ENCODE results near the gene ELF2. TPM values are rescaled to one million over a fixed set of nuclear protein-coding genes. Genes with fewer than 3 reads are reported as not detected.

ELF2 gene
- total RNA-seq, result 100 to 1,000 TPM in 1 of 3 donors, 10 to 100 TPM in 2; 59.4 to 106 (median 67.2) TPM

- Histone ChIP-seq H3K4me3 (peak within 1 kb of the TSS; percentile 99 to 100 (median 99)), H3K27ac (peak within 1 kb of the TSS; percentile 99 to 100), H3K27me3 (no peaks in the 10 kb centered on the region), H3K9me3 (no peaks in the 10 kb centered on the region), H3K36me3 (no peaks in the 10 kb centered on the region), H3K4me1 (no peaks in the 10 kb centered on the region)
- DNase-seq (ENCODE audit: low spot score in 2 of 2), result peak; percentile 91 to 93
- intact Hi-C loops (cut with DNase I; ENCODE audit: low total_unique reads), result no loop called here
- peak; percentile 18 for TF ChIP-seq POLR2A (IDR thresholded peaks at IDR 0.05)
- TF ChIP-seq POLR2AphosphoS5 (IDR thresholded peaks at IDR 0.05), result peak in 2 of 3 donors; percentile 9 to 42
- TF ChIP-seq, protein P1, sequence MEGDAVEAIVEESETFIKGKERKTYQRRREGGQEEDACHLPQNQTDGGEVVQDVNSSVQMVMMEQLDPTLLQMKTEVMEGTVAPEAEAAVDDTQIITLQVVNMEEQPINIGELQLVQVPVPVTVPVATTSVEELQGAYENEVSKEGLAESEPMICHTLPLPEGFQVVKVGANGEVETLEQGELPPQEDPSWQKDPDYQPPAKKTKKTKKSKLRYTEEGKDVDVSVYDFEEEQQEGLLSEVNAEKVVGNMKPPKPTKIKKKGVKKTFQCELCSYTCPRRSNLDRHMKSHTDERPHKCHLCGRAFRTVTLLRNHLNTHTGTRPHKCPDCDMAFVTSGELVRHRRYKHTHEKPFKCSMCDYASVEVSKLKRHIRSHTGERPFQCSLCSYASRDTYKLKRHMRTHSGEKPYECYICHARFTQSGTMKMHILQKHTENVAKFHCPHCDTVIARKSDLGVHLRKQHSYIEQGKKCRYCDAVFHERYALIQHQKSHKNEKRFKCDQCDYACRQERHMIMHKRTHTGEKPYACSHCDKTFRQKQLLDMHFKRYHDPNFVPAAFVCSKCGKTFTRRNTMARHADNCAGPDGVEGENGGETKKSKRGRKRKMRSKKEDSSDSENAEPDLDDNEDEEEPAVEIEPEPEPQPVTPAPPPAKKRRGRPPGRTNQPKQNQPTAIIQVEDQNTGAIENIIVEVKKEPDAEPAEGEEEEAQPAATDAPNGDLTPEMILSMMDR (IDR thresholded peaks at IDR 0.05), result peak in 1 of 3 donors; percentile 12
These were observed at the start of gene ELF2 for GRCh38 chr4:139177049-139177868. Gene ELF2, minus strand, starts transcription at chr4:139177218. Its CDS starts 39,517 bp downstream, at chr4:139137701.

DNA sequence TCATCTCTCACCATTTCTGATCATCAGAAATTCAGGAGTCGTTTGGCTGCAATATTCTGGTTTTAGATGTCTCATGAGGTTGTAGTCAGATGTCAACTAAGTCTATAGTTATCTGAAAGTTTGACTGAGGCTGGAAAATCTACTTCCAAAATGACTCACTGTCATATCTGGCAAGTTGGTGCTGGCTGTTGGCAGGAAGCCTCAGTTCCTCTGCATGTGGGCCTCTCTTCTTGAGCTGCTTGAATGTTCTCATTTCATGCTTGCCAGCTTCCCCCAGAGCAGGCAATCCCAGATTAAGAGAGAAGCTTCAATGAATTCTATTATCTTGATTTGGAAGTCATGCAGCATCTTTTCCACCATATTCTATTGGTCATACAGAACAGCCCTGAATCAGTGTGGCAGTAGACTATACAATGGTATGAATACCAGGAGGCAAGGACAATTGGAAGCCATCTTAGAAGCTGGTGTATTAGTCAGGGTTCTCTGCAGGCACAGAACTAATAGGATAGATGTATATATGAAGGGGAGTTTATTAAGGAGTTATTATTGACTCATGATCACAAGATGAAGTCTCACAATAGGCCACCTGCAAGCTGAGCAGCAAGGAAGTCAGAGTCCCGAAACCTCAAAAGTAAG, 46.8 kb upstream of the ELF2 start:
- TF ChIP-seq, protein P1 (IDR thresholded peaks at IDR 0.05), result no peak
- TF ChIP-seq POLR2A (IDR thresholded peaks at IDR 0.05) (no peak), POLR2AphosphoS5 (IDR thresholded peaks at IDR 0.05) (no peak)
- no peaks in the 10 kb centered on the region for H3K36me3 ChIP-seq
- H3K27ac ChIP-seq, result no peak overlapping the region
- H3K9me3 ChIP-seq, result no peaks in the 10 kb centered on the region
- H3K4me3 ChIP-seq, result no peak overlapping the region
- no peaks in the 10 kb centered on the region for H3K27me3 ChIP-seq
- intact Hi-C loops (cut with DNase I; ENCODE audit: low total_unique reads), result no loop called here
- no peaks in the 10 kb centered on the region for H3K4me1 ChIP-seq
- no peak for DNase-seq (ENCODE audit: low spot score in 2 of 2)

- H3K36me3 ChIP-seq, result no peaks in the 10 kb centered on the region
- no peak overlapping the region for H3K27ac ChIP-seq
- H3K4me3 ChIP-seq, result no peak overlapping the region
- H3K4me1 ChIP-seq, result no peaks in the 10 kb centered on the region
- DNase-seq (ENCODE audit: low spot score in 2 of 2), result no peak
- TF ChIP-seq, protein P1 (IDR thresholded peaks at IDR 0.05), result no peak
- TF ChIP-seq POLR2AphosphoS5 (IDR thresholded peaks at IDR 0.05), result no peak
- no peak for TF ChIP-seq POLR2A (IDR thresholded peaks at IDR 0.05)
- no peaks in the 10 kb centered on the region for H3K9me3 ChIP-seq
- no peaks in the 10 kb centered on the region for H3K27me3 ChIP-seq
- intact Hi-C loops (cut with DNase I; ENCODE audit: low total_unique reads), result no loop called here
These were observed 45.2 kb upstream of the ELF2 start for GRCh38 chr4:139222215-139222614.

DNA sequence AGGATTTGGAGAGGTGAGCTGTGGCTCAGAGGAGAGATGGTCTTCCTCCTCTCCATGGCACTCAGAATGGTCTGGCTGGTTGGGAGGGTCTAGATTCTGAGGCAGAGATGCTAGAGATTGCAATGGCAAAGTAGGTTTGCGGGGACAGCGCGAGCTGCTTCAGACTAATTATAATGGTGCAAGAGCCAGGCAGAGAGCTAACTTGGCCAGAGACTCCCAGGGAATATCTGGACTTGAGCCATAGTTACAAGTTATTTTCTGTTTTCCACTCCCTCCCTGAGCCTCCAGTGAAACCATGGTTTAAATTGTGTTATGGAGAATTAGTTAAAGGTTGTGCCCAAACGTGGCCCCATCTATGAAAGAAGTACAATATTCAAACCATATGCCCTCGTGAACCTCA, 44.7 kb upstream of the ELF2 start:
- DNase-seq (ENCODE audit: low spot score in 2 of 2), result no peak
- Histone ChIP-seq H3K4me3 (no peak overlapping the region), H3K9me3 (no peaks in the 10 kb centered on the region), H3K4me1 (no peaks in the 10 kb centered on the region), H3K27ac (no peak overlapping the region), H3K36me3 (no peaks in the 10 kb centered on the region), H3K27me3 (no peaks in the 10 kb centered on the region)
- intact Hi-C loops (cut with DNase I; ENCODE audit: low total_unique reads), result no loop called here
- TF ChIP-seq, protein P1 (IDR thresholded peaks at IDR 0.05), result no peak
- TF ChIP-seq POLR2AphosphoS5 (IDR thresholded peaks at IDR 0.05) (no peak), POLR2A (IDR thresholded peaks at IDR 0.05) (no peak)

Data from breast epithelium (tissue), 4 donors.